ENCODE data around the gene STXBP2.

- TF ChIP-seq, protein P1, sequence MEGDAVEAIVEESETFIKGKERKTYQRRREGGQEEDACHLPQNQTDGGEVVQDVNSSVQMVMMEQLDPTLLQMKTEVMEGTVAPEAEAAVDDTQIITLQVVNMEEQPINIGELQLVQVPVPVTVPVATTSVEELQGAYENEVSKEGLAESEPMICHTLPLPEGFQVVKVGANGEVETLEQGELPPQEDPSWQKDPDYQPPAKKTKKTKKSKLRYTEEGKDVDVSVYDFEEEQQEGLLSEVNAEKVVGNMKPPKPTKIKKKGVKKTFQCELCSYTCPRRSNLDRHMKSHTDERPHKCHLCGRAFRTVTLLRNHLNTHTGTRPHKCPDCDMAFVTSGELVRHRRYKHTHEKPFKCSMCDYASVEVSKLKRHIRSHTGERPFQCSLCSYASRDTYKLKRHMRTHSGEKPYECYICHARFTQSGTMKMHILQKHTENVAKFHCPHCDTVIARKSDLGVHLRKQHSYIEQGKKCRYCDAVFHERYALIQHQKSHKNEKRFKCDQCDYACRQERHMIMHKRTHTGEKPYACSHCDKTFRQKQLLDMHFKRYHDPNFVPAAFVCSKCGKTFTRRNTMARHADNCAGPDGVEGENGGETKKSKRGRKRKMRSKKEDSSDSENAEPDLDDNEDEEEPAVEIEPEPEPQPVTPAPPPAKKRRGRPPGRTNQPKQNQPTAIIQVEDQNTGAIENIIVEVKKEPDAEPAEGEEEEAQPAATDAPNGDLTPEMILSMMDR (IDR thresholded peaks at IDR 0.05), result no peak
- TF ChIP-seq POLR2A (IDR thresholded peaks at IDR 0.05), result no peak
Observed at GRCh38 chr19:7668842-7669241, 31.9 kb downstream of the STXBP2 start, which contains the start of gene RETN.

Measured in uterus (tissue), 2 donors.